HG03025 (cell line): ENCODE data around the gene GSTM2.
A peak's percentile ranks its signal among the peaks of the same experiment; 100 is the strongest.
"Not testable (repeated sequence)": the region's sequence is repeated elsewhere in the genome, so short reads cannot be mapped to it uniquely, and the experiment has no call there.

ENCODE experiments used
- ATAC-seq: cut with Tn5 transposase; IDR thresholded peaks from one replicate; pipeline ENCODE4 v1.9.1; 2021; ENCODE audit warnings: mild to moderate bottlenecking, moderate library complexity; ENCODE audit not compliant: unreplicated experiment, low FRiP score

The GSTM2 gene

DNA sequence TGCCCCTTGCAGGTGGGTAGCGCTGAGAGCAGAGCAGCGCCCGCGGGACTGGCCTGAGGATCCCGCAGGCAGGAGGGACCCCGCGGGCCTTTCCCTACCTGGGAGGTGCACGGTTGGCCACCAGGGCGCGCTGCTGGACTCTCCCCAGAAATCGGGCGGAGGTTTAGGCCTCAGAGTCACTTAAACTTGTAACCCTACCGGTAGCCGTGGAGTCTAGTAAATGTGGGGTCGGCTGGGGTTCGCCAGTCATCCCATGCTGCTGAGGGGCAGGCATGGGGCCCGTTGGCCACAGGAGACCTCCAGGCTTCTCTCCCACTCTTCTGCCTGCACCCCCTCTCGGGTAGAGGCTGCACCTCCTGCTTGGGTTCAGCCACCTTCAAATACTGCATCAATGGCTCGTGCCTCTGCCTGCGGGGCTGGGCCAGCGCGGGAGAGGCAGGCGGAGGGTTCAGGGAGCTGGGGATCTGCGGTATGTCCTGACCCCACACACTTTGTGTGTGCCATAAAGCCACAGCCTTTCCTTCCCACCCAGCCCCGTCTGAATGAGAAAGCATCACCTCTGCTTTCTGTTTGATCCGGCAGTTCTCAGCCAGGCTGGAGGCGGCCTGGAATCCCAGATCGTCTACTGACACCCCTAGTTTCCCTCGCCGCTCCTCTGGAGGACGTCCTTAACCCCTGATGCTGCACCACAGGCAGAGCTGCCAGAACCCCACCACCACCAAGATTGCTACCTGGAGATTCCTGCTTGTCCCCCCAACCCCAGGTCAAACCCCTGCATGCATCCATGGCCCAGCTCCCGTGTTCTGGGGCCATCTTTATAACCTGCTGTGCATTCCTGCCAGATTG, 24.2 kb upstream of the GSTM2 start:
- no peak for ATAC-seq

DNA sequence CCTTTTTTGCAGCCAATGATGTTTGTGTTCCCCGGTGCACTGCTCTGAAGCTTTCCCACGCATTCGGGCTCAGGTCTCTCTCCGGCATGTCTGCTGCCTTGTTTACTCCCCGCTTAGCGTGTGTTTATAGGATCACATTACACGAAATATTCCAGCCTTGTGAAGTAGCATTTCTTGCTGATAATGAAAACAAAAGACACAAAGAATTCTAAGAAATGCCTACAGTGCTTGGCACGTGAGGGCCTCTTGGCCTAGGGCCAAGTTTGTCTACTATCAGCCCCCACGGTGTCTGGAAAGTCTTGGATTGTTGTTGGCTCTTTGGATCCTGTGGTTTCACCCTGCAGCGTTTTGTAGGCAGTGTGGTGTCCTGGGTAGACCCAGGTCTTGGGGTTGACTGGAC, 23.2 kb upstream of the GSTM2 start:
- no peak for ATAC-seq

DNA sequence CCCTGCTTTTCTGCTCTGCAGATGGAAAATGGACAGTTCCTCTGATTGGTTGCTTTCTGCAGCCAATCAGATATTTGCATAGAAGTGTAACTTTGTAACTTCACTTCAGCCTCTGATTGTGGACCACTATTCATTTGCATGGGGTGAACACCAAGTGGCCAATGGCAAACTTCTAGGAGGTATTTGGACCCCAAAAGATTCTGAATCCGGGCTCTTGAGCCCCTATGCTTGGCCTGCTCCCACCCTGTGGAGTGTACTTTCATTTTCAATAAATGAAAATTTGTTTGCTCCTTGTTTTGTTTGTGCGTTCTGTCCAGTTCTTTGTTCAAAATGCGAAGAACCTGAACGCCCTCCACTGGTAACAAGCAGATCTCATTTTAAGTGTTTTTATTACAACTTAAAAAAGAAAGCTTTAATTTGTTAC, 18.4 kb upstream of the GSTM2 start:
- ATAC-seq: no peak

DNA sequence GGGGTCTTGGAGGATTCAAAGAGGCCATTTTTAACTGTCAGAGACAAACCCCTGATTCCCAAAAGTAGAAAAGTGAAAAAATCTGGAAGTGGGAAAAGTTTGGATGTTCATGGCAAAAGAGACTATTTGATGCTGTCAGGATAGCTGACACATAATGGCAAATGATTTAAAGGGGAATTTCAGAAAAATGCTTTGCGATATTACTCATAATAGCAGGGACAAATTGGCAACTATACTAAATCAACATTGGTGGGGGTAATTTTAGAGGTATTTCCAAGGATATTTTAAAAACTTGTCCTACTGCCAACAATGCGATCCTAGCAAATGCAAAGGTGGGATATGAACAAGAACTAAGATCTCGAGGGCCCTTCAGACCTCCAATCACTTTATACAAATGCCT, 17.2 kb upstream of the GSTM2 start:
- ATAC-seq: no peak

DNA sequence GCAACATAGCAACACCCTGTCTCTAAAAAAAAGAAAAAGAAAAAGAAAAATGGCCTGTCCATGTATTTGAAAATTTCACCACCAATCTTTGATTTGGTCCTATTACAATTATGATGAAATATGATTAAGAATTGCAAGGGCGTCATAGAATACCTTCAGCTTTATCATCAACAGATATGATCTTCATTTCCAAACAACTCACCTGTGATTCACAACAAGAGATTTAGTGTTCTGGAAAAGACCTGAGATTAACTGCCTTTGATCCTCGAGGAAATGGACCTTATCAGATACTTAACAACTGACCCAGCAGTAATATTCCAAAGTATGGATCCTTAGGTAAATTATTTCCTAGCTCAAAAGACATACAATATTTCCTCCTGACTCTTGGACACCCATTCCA, 15.5 kb upstream of the GSTM2 start:
- no peak for ATAC-seq

DNA sequence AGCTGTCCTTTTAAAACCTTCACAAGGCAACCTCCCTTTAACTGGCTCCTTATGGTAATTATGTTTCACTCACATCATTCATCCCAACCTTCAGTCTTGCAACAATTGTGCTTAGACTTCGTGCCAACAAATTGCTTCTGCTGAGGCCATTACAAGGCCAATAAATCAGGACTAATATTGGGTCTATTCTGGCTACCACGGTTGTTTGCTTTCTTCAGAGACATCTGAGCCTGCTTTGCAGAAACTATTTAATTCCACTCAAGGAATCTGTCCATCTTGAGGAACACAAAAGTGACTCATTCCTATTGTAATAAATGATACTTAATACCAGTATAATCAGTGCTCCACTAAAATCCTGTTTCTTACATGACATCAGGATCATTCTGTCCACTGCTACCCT, 14.6 kb upstream of the GSTM2 start:
- ATAC-seq: no peak

DNA sequence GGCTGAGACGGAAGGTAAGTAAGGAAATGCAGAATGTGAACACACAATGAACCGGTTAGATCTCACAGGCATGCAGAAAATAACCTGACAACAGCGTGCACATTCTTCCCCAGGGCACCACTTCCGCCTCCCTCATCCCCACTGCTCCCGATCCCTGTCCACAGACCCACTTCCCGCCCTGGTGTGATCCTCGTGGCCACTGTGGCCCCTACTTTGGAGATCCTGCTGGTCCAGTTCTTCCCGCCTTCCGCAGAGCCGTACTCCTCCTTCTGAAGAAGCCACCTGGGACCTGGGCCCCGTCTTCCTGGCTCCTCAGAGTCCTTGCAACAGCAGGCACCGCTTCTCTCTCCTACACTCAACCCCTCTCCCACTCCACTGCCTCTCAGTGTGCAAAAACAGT, 13.3 kb upstream of the GSTM2 start:
- ATAC-seq: no peak

DNA sequence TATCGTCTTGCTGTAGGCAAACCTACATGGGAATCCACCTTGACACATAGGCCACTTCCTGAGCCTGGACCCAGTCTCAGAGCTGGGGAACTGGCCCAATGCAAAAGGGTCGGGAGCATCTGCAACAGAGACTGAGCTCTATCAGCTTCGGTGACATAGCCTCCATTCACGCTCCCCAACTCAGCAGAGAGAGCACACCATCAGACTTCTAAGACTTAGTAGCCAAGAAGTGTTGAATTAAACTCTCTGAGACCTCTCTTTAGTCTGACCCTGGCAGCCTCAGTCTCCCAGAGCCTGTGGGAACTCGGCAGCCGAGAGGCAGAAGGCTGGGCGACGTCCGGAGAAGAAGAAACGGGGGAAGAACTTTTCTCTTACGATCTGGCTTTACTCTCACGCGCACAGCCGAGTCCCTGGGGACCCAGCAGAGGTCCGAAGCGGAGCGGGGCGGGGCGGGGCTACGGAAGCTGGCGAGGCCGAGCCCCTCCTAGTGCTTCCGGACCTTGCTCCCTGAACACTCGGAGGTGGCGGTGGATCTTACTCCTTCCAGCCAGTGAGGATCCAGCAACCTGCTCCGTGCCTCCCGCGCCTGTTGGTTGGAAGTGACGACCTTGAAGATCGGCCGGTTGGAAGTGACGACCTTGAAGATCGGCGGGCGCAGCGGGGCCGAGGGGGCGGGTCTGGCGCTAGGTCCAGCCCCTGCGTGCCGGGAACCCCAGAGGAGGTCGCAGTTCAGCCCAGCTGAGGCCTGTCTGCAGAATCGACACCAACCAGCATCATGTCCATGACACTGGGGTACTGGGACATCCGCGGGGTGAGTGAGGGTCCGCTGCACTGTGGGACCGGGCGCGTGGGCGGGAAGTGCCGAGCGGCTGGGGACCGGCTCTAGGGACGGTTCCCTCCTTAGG, 12.0 kb upstream of the GSTM2 start, which contains the start of gene GSTM4:
GSTM4 (plus strand) TSS at position 485 of the 905 bp plus-strand sequence; CDS start at position 776, 291 bp downstream.
- peak; percentile 90 for ATAC-seq

DNA sequence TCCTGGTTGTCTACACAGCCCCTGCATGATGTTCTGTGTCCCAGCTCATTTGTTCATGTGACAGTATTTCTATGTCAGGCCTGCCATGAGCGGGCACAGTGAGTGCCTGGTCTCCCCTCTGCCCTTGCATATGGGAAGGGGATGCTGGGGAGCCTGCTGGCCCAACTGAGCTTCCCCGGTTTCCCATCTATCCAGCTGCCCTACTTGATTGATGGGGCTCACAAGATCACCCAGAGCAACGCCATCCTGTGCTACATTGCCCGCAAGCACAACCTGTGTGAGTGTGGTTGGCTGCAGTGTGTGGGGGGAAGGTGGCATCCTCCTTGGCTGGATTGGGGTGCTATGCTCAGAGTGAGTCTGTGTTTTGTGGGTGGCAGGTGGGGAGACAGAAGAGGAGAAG, 10.5 kb upstream of the GSTM2 start:
- ATAC-seq: no peak

DNA sequence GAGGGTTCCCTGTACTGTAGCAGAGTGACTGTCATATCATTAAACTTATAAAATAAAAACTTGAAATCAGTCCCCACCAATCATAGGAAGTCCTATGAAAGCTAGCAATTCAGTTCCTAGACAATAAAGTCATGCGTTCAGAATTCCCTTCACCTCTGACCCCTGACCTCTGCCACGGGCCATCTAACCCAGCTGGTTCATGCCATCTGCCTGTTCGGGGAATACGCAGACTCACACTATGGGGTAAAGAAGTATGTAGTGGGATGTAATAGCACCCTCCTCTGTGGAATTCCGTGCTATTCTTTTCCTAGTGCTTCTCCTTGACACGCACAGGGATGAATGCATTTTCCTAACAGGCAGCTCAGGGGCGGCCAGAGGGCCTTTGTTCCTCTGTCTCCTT, 9.9 kb upstream of the GSTM2 start:
- no peak for ATAC-seq

DNA sequence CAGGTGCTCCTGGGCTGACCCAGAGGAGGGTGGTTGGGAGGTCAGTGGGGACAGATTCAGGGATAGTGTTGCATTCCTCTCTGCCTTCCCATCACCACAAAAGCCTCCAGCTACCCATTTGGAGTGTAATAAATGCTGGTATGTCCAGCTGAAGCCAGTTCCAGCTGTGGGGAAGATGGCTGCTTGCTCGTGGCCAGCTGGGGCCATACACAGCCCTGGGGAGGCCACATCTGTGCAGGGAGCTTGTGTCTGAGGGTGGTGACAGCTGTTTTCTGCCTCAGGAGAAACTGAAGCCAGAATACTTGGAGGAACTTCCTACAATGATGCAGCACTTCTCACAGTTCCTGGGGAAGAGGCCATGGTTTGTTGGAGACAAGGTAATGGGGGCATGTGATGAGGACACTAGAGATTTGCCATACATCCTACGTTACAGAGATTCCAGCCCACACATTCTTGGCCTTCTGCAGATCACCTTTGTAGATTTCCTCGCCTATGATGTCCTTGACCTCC, 9.3 kb upstream of the GSTM2 start:
- no peak for ATAC-seq

DNA sequence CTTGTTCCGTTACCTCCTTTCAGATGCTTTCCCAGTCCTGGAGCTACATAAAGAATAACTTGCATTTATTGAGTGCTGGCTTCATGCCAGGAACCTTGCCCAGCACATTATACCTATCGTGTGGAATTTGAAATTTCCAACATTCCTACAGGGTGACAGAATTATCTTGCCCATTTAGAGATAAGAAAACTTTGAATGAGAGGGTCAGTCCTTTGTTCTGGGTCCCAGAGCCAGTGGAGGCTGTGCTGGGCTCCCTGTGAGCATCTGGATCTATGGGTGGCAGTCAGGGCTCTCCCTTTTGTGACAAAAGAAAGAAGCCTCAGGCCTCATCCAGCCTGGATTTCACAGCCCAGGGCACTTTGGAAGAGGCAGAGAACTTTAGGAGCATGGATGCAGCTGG, 8.7 kb upstream of the GSTM2 start:
- ATAC-seq: no peak

DNA sequence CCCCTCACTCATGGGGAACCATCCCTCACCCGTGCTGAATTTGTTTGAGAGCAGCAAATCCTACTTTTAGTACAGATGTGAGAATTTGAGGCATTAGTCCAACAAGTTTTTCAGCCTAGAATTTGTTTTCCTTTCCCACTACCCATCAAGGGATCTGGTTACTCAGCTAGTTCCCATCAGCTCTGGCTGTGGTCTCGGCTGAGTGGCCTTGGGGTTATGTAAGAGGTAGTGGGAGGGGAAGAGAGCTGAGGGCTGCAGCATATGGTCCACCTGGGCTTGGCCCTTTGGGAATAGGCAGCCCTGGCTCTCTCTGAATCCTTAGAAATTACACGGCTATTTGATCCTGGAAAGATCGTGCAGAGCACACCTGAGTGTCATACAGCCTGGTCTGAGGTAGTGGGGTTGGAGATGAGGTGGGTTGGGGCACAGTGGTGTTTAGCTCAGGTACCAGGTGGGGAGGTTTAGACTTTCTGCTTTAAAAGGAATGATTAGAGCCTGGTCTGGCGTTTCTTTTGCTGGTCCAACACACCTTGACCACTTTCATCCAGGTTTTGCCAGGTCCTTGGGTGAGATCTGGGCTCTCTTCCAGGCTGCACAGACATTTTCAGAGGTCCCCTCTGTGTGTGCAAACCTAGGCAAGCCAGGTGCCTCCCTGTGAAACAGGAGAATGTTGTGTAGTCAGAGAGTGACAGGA, 7.7 kb upstream of the GSTM2 start:
- no peak for ATAC-seq

DNA sequence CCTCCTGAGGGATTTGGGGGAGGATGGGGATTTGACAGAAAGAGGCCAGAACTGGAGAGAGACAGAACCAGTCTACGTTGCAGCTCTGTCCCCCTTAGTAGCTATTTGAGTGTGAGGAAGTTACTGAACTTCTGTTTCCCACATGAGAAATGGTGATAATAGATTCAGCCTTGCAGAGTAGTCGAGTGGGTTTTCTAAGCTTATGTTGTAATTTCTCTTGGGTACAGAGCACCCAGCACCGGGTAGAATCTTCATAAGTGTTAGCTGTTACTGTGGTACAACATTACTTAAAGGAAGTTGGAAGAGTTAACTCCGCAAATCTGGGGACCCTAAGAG, 7.2 kb upstream of the GSTM2 start:
- ATAC-seq: not testable (repeated sequence)

DNA sequence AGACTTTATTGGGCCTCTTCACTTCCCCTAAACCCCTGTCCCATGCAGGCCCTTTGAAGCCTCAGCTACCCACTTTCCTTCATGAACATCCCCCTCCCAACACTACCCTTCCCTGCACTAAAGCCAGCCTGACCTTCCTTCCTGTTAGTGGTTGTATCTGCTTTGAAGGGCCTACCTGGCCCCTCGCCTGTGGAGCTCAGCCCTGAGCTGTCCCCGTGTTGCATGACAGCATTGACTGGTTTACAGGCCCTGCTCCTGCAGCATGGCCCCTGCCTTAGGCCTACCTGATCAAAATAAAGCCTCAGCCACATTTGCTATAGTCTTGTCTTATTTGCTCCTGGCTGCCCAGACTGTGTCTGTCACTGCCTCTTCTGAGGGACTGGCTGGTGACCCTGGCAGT, 6.5 kb upstream of the GSTM2 start:
- ATAC-seq: no peak

DNA sequence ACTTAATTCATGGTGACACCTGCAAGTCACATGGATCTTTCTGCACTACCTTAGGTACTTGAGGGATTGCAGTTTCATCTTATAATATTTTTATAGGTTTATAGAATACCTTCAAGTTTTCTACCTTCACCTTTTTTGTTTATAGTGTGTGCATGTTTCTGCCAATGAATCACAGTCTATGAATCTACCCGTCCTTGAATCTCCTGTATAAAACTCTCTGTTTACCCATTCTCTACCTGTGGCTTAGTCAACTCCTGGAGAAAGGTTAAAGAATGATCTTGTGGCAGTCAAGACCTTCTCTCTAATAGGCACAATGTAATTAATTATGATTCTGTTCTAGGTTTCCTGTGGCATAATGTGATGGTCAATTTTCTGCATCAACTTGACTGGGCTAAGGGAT, 3.2 kb upstream of the GSTM2 start:
- ATAC-seq: no peak

DNA sequence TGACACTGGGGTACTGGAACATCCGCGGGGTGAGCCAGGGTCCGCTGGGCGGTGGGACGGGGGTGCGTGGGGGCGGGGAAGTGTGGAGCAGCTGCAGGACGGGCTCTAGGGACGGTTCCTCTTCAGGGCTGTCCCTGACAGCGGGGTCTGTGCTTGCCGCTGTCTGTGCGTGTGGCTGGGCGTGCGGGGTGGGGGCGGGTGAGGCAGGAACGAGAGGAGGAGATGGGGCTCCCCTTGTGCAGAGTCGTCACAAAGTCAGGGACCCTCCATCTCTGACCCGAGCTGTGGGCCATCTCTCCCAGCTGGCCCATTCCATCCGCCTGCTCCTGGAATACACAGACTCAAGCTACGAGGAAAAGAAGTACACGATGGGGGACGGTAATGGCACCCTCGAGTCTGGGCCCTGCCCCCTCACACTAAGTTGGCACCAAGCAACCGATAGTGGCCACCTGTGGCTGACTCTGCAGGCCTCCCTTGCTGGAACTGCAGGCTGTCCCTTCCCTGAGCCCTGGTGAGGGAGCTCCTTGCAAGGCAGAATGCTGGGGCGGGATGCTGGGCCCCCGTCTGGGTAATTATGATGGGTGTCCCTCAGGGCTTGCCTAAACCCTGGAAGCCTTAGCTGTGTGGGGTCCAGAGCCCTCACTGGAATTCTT, 392 bp downstream of the GSTM2 start:
- ATAC-seq: no peak

DNA sequence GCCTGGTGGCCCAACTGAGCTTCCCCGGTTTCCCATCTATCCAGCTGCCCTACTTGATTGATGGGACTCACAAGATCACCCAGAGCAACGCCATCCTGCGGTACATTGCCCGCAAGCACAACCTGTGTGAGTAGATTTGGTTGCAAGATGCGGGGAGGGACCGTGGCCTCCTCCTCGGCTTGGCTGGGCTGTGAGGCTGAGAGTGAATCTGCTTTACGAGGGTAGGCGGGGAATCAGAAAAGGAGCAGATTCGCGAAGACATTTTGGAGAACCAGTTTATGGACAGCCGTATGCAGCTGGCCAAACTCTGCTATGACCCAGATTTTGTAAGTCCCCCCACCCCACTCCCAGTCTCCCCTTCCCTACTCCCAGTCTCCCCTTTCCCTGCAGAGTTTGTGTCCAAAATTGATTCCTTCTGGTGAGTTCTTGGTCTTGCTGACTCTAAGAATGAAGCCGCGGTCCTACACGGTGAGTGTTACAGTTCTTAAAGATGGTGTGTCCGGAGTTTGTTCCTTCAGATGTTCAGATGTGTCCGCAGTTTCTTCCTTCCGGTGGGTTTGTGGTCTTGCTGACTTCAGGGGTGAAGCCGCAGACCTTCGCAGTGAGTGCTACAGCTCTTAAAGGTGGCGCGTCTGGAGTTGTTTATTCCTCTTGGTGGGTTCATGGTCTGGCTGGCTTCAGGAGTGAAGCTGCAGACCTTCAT, 1.5 kb downstream of the GSTM2 start:
- no peak for ATAC-seq

DNA sequence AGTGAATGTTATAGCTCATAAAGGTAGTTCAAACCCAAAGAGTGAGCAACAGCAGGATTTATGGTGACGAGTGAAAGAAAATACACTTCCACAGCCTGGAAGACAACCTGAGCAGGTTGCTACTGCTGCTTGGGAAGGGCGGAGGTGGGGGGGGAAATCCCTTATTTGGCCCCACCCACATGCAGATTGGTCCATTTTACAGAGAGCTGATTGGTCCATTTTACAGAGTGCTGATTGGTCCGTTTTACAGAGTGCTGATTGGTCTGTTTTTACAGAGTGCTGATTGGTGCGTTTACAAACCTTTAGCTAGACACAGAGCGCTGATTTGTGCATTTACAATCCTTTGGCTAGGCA, 2.1 kb downstream of the GSTM2 start:
- ATAC-seq: not testable (repeated sequence)

DNA sequence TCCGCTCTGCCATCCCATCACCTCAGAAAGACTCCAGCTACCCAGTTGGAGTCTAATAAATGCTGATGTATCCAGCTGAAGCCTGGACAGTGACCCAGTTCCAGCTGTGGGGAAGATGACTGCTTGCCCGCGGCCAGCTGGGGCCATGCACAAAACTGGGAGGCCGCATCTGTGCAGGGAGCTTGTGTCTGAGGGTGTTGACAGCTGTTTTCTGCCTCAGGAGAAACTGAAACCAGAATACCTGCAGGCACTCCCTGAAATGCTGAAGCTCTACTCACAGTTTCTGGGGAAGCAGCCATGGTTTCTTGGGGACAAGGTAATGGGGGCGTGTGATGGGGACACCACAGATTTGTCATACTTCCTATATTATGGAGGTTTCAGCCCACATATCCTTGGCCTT, 3.2 kb downstream of the GSTM2 start:
- ATAC-seq: no peak
